ACC112 (cell line): ENCODE results near the gene CDYL2.

Experiments used
- H2AFZ ChIP-seq: fragments of 200-600 bp; sonication (generic); one replicate; pipeline ENCODE4 v1.6.0; 2017; ENCODE audit warnings: antibody characterized with exemption, low read length; ENCODE audit not compliant: unreplicated experiment
- H3K27ac ChIP-seq: fragments of 200-600 bp; sonication (generic); 2 replicates; pipeline ENCODE4 v1.5.1; 2014; ENCODE audit warnings: low read depth, mild to moderate bottlenecking, antibody characterized with exemption, low read length, moderate library complexity
- H3K27me3 ChIP-seq: fragments of 200-600 bp; sonication (generic); 2 replicates; pipeline ENCODE4 v1.6.1; 2014; ENCODE audit warnings: mild to moderate bottlenecking, antibody characterized with exemption, low read length, moderate library complexity, mixed read lengths; ENCODE audit not compliant: insufficient read depth
- H3K36me3 ChIP-seq: fragments of 200-600 bp; sonication (generic); 2 replicates; pipeline ENCODE4 v1.6.1; 2016; ENCODE audit warnings: mild to moderate bottlenecking, antibody characterized with exemption, low read length, moderate library complexity, mixed read lengths; ENCODE audit not compliant: insufficient read depth
- H3K4me1 ChIP-seq: fragments of 200-600 bp; sonication (generic); one replicate; pipeline ENCODE4 v1.6.1; 2016; ENCODE audit warnings: low read length, mixed read lengths; ENCODE audit not compliant: insufficient read depth, unreplicated experiment, control insufficient read depth
- H3K4me3 ChIP-seq: fragments of 200-600 bp; sonication (generic); 2 replicates; pipeline ENCODE4 v1.5.1; 2014; ENCODE audit warnings: mild to moderate bottlenecking, low read depth, low read length
- H3K79me2 ChIP-seq: fragments of 200-600 bp; sonication (generic); one replicate; pipeline ENCODE4 v1.6.0; 2016; ENCODE audit warnings: low read length; ENCODE audit not compliant: control insufficient read depth, unreplicated experiment, insufficient read depth

The CDYL2 gene

DNA sequence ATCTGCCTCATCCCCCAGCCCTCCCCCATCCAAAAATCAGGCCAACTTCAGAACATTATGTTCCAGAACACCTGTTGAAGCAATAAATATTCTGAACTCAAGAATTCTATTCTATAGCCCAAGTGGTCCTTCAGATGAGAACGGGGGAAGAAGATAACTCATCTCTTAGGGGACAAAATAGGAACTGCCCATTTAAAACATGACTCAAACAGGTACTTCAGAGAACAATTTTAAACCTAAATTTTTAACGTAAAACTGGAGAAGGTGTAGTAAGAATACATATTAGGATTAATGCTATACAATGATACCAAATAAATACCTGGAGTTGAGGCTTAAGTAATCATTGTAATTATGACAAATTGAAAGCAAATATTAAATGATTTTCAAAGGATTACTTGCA, 112.1 kb downstream of the CDYL2 start:
- H3K79me2 ChIP-seq = no peaks in the 10 kb centered on the region
- no peak overlapping the region for H3K27ac ChIP-seq
- no peaks in the 10 kb centered on the region for H3K36me3 ChIP-seq
- no peak overlapping the region for H2AFZ ChIP-seq
- no peaks in the 10 kb centered on the region for H3K27me3 ChIP-seq
- no peaks in the 10 kb centered on the region for H3K4me1 ChIP-seq
- H3K4me3 ChIP-seq = no peak overlapping the region

DNA sequence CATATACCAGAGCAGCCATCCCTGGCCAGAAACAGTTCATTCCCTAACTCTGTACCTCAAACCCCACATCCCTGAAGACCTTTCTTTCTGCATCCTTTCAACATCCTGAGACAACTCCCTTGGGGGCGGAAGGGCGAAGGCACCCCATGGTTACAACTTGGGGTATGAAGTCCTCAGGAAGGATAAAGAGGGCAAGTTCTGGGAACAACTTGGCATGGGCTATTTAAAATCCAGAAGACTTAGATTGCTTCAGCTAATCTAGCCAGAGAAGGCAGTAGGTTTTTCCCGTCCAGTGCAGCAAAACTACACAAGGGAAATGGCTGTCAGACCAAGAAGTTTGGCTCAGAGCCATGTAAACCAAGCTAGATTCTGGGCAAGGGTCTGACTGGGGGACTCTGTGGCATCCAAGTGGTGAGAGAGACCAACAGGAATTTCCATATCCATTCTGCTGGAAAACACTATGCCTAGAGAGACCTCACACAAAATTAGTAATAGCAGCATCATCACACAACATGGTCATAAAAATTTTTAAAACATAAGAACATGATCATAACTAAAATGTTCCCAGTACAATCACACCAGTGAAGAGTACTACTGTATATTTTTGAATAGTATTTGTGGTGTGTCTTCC, 113.2 kb downstream of the CDYL2 start:
- H3K27ac ChIP-seq = no peak overlapping the region
- no peak overlapping the region for H3K4me3 ChIP-seq
- H3K4me1 ChIP-seq = no peaks in the 10 kb centered on the region
- H3K79me2 ChIP-seq = no peaks in the 10 kb centered on the region
- no peak overlapping the region for H2AFZ ChIP-seq
- H3K36me3 ChIP-seq = no peaks in the 10 kb centered on the region
- no peaks in the 10 kb centered on the region for H3K27me3 ChIP-seq

DNA sequence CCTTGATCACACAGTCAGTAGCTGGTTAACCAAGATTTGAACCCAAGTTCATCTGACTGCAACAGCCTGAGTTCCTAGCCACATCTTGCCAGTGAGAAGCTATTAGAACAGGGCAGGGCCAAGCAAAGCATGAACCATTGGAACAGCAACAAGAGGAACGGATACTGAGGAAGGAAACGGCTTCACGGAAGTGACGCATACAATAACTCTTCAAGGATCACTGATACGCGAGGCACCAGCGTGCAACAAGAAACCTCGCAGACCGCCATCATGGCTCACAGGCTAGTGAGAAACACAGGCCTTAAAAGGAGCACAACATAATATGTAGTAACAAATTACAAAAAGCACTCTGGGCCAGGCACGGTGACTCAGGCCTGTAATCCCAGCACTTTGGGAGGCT, 114.9 kb downstream of the CDYL2 start:
- H3K27ac ChIP-seq = no peak overlapping the region
- H3K36me3 ChIP-seq = no peaks in the 10 kb centered on the region
- H2AFZ ChIP-seq = no peak overlapping the region
- no peak overlapping the region for H3K4me3 ChIP-seq
- H3K79me2 ChIP-seq = no peaks in the 10 kb centered on the region
- no peaks in the 10 kb centered on the region for H3K27me3 ChIP-seq
- H3K4me1 ChIP-seq = no peaks in the 10 kb centered on the region

DNA sequence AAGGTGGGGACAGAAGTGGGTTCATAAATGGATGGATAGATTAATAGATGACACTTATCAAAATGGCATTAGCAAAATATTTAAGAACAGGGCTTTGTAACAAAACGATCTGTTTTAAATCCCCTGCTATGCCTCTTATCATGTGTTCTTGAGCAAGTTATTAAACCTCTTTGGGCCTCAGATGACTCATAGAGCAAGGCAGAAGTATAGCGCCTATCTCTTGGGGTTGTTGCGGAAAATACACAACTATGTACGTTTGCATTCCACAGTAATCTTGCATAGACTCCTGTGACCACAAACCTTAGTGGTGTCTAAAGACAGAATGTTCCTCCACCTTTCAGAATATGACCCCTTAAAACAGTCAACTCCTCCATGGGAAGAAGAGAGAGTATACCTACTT, 116.8 kb downstream of the CDYL2 start:
- no peaks in the 10 kb centered on the region for H3K4me1 ChIP-seq
- H3K27me3 ChIP-seq = no peaks in the 10 kb centered on the region
- no peak overlapping the region for H2AFZ ChIP-seq
- H3K36me3 ChIP-seq = no peaks in the 10 kb centered on the region
- H3K79me2 ChIP-seq = no peaks in the 10 kb centered on the region
- H3K4me3 ChIP-seq = no peak overlapping the region
- H3K27ac ChIP-seq = no peak overlapping the region

DNA sequence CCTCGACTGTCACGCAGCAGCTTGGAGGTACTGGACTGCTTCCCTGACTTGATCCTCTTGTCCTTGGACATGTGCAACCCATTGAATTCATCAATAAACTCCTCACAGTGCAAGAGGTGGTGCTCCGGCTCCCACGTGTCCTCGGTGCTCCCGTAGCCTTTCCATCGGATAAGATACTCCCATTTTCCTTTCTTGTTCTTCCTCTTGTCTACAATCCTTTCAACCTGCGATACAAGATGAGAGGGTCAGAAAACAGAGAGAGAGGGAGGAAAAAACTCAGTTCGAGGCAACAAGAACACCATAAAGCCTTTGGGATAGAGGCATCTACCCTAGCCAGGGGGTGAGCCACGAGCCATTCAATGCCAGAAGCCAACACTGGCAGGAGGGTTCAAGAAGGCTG, 119.5 kb downstream of the CDYL2 start:
- Histone ChIP-seq H3K4me3 (no peak overlapping the region), H3K36me3 (no peaks in the 10 kb centered on the region), H3K79me2 (no peaks in the 10 kb centered on the region), H3K4me1 (no peaks in the 10 kb centered on the region), H3K27ac (no peak overlapping the region), H3K27me3 (no peaks in the 10 kb centered on the region), H2AFZ (no peak overlapping the region)

DNA sequence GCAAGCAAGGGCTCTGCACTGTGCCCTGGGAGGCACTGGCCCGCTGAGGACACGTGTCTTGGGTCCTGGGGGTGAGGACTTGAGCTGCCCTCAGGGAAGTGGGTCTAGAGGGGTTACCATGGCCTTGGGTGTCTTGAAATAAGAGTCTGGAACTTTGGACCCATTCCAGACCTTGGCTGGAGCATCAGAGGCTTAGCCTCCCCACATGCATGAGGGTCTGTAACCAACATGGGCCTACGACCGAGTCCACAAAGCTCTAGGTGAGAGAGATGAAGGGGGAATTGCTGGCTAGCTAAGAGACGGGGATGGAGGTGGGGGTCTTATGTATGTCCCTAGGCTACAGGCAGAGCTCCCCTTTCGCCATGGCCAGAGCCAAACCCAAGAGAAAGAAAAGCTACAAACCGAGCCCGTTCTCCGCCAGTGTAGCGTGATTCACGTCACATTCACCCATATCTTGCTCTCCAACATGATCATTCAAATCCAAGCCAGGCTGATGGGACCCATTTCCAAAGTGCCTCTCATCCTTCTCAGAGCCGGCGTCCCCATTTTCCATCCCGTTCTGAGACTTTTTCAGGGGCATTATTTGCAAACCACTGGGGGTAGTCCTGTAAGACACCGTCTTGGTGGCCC, 120.1 kb downstream of the CDYL2 start:
- no peak overlapping the region for H2AFZ ChIP-seq
- no peak overlapping the region for H3K4me3 ChIP-seq
- H3K27ac ChIP-seq = no peak overlapping the region
- H3K27me3 ChIP-seq = no peaks in the 10 kb centered on the region
- no peaks in the 10 kb centered on the region for H3K4me1 ChIP-seq
- H3K79me2 ChIP-seq = no peaks in the 10 kb centered on the region
- H3K36me3 ChIP-seq = no peaks in the 10 kb centered on the region

DNA sequence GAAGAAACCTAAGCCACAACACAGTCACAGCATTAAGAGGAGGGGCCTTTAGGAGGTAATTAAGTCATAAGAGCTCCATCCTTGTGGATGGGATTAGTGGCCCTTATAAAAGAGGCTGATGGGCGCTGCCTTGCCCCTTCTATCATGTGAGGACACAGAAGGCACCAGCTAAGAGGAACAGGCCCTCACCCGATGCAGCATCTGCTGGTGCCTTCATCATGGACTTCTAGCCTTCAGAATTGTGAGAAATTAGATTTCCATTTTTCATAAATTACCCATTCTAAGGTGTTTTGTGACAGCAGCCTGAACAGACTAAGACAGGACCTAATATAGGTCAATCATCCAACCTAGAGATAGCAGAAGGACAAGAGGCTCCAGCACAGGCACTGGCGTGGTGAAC, 120.8 kb downstream of the CDYL2 start:
- no peak overlapping the region for H3K4me3 ChIP-seq
- H3K79me2 ChIP-seq = no peaks in the 10 kb centered on the region
- no peaks in the 10 kb centered on the region for H3K4me1 ChIP-seq
- no peak overlapping the region for H3K27ac ChIP-seq
- no peak overlapping the region for H2AFZ ChIP-seq
- no peaks in the 10 kb centered on the region for H3K36me3 ChIP-seq
- no peaks in the 10 kb centered on the region for H3K27me3 ChIP-seq

DNA sequence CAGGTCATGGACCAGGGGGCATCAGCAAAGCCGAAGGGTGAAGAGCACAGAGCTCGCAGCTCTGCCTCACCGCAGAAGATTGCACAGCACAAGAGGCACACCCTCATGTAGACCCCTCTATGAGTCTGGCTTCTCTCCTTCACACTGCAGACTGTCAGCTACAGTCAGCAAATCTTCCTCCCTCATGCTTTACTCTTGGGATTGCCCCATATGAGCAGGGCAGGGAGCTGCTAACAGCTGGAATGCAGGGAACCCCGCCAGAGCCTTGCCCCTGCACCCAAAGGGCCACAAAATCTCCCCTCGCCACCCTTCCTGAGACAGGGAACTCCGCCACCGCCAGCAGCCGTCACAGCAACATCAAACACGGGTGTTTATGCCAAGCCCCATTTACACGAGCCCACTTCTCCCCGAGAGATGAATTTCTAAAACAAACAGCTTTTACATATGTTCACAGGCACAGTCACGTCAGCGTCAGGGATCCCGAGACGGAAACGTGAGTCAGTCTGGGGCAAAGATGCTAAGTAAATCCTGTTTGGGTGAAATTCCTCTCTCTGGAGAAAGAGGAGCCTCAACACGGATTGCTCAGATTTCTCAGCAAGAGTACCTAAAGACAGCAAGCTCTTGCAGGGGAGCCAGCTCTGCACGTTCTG, 121.9 kb downstream of the CDYL2 start:
- Histone ChIP-seq H3K27me3 (no peaks in the 10 kb centered on the region), H2AFZ (no peak overlapping the region), H3K36me3 (no peaks in the 10 kb centered on the region), H3K4me3 (no peak overlapping the region), H3K4me1 (no peaks in the 10 kb centered on the region), H3K79me2 (no peaks in the 10 kb centered on the region), H3K27ac (no peak overlapping the region; the same call in 1 of the 2 replicates)

DNA sequence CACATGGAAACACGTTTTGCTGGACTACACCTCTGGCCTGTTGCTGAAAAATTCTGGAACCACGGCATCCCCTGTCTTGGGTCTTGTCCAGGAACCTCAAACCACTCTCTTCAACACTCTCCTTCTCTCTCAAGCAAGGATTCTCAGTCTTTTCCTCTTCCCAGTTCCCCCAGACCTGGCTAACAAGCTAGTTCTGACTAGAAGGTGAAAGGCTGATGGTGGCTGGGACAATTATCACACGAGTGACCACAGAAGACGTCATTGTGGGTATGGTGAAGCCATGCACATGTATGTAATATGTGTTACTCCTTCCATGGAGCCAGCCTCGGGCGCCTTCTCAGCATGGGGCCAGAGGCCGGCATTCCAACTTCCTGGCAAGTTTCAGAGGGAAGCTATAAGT, 123.0 kb downstream of the CDYL2 start:
- H3K4me1 ChIP-seq = no peaks in the 10 kb centered on the region
- H3K27me3 ChIP-seq = no peaks in the 10 kb centered on the region
- no peaks in the 10 kb centered on the region for H3K36me3 ChIP-seq
- no peak overlapping the region for H2AFZ ChIP-seq
- H3K27ac ChIP-seq = no peak overlapping the region
- H3K4me3 ChIP-seq = no peak overlapping the region
- H3K79me2 ChIP-seq = no peaks in the 10 kb centered on the region

DNA sequence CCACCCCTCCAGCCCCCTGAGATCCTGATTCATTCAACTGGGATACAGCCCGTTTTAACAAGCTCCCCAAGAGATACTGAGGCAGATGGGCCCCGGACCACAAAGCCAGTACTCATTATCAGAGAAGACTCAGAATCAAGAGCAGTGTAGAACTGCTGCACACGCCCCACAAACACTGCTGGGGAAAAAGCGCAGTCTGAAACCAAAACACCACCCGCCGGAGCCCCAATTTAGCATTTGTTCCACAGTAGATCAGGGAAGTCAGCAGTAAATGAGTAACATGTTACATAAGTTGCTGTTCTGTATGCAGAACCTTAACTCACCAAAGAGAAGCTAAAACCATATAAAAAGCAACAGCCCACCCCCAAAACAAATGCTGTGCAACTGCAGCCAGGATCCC, 123.6 kb downstream of the CDYL2 start:
- Histone ChIP-seq H3K36me3 (no peaks in the 10 kb centered on the region), H3K27me3 (no peaks in the 10 kb centered on the region), H3K79me2 (no peaks in the 10 kb centered on the region), H2AFZ (no peak overlapping the region), H3K27ac (no peak overlapping the region), H3K4me1 (no peaks in the 10 kb centered on the region), H3K4me3 (no peak overlapping the region)

DNA sequence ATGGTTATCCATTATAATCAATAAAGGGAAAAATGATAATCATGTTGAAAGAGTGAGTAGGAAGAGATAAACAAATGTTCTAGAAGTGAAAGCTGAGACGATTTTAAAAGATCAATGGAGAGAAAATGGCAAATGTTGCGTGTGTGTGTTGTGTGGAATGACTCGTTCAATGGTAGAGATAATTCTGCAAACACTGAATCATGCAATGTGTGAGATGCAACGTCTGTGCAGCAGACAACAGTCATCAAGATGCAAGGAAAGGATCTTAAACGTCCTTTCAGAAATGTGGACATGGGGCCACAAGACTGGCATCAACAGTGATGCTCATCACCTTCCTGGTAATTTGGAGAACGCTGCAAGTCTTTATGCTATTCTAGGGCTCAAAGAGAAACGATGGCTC, 124.4 kb downstream of the CDYL2 start:
- Histone ChIP-seq H3K36me3 (no peaks in the 10 kb centered on the region), H3K79me2 (no peaks in the 10 kb centered on the region), H3K27ac (no peak overlapping the region), H3K4me1 (no peaks in the 10 kb centered on the region), H2AFZ (no peak overlapping the region), H3K4me3 (no peak overlapping the region), H3K27me3 (no peaks in the 10 kb centered on the region)
